SK-N-SH treated with all-trans-retinoic acid at 6 μM for 48 hours (cell line): ENCODE results near the gene DOLPP1.

Experiments
- SNAI2 ChIP-seq: fragments of 250-450 bp; sonication (Bioruptor Pico); IDR thresholded peaks from 2 replicates; pipeline ENCODE4 v1.5.0; 2020; ENCODE audit warnings: mild to moderate bottlenecking, moderate library complexity
- ZFP3 ChIP-seq: fragments of 250-450 bp; sonication (Bioruptor Pico); IDR thresholded peaks from 2 replicates; pipeline ENCODE4 v1.5.0; 2020; ENCODE audit warnings: mild to moderate bottlenecking, moderate library complexity
- TF ChIP-seq, protein P1 (sequence below): fragments of 250-450 bp; sonication (Bioruptor Pico); IDR thresholded peaks from 2 replicates; pipeline ENCODE4 v1.8.0; 2020; ENCODE audit warnings: mild to moderate bottlenecking, moderate library complexity, borderline replicate concordance
- TF ChIP-seq, protein P2 (sequence below): fragments of 250-450 bp; sonication (Bioruptor Pico); IDR thresholded peaks from 2 replicates; pipeline ENCODE4 v1.8.0; 2021; ENCODE audit warnings: low read depth, mild to moderate bottlenecking, moderate library complexity, borderline replicate concordance
- TF ChIP-seq, protein P3 (sequence below): fragments of 250-450 bp; sonication (Bioruptor Pico); IDR thresholded peaks from 2 replicates; pipeline ENCODE4 v1.5.1; 2021; ENCODE audit warnings: mild to moderate bottlenecking, moderate library complexity
- TF ChIP-seq, protein P4 (sequence below): fragments of 250-450 bp; sonication (Bioruptor Pico); IDR thresholded peaks from 2 replicates; pipeline ENCODE4 v1.5.1; 2020; ENCODE audit warnings: low read depth, mild to moderate bottlenecking, moderate library complexity

DNA sequence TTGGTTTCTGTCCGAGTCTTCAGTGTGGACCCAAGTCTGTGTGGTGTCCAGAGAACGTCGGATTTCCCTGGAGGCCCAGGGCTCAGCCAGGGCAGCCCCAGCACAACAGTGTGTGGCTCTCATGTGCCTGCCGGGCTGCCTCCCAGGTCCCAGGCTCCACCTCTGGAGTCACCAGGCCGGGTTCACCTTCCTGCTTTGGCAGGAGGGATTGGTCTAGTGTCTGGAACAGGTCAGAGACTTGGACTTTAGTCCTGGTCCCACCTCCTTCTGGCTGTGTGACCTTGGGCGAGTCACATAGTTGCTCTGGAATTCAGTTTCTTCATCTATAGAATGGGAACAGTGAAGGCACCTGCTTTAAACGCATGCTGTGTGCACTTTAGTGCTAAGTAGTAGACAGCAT lies 3.2 kb downstream of the DOLPP1 start:
- TF ChIP-seq, protein P1, sequence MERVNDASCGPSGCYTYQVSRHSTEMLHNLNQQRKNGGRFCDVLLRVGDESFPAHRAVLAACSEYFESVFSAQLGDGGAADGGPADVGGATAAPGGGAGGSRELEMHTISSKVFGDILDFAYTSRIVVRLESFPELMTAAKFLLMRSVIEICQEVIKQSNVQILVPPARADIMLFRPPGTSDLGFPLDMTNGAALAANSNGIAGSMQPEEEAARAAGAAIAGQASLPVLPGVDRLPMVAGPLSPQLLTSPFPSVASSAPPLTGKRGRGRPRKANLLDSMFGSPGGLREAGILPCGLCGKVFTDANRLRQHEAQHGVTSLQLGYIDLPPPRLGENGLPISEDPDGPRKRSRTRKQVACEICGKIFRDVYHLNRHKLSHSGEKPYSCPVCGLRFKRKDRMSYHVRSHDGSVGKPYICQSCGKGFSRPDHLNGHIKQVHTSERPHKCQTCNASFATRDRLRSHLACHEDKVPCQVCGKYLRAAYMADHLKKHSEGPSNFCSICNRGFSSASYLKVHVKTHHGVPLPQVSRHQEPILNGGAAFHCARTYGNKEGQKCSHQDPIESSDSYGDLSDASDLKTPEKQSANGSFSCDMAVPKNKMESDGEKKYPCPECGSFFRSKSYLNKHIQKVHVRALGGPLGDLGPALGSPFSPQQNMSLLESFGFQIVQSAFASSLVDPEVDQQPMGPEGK (CRISPR knock-in tag), result no peak
- TF ChIP-seq, protein P2, sequence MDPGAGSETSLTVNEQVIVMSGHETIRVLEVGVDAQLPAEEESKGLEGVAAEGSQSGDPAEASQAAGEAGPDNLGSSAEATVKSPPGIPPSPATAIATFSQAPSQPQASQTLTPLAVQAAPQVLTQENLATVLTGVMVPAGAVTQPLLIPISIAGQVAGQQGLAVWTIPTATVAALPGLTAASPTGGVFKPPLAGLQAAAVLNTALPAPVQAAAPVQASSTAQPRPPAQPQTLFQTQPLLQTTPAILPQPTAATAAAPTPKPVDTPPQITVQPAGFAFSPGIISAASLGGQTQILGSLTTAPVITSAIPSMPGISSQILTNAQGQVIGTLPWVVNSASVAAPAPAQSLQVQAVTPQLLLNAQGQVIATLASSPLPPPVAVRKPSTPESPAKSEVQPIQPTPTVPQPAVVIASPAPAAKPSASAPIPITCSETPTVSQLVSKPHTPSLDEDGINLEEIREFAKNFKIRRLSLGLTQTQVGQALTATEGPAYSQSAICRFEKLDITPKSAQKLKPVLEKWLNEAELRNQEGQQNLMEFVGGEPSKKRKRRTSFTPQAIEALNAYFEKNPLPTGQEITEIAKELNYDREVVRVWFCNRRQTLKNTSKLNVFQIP (CRISPR knock-in tag), result no peak
- no peak for TF ChIP-seq ZFP3
- TF ChIP-seq, protein P3, sequence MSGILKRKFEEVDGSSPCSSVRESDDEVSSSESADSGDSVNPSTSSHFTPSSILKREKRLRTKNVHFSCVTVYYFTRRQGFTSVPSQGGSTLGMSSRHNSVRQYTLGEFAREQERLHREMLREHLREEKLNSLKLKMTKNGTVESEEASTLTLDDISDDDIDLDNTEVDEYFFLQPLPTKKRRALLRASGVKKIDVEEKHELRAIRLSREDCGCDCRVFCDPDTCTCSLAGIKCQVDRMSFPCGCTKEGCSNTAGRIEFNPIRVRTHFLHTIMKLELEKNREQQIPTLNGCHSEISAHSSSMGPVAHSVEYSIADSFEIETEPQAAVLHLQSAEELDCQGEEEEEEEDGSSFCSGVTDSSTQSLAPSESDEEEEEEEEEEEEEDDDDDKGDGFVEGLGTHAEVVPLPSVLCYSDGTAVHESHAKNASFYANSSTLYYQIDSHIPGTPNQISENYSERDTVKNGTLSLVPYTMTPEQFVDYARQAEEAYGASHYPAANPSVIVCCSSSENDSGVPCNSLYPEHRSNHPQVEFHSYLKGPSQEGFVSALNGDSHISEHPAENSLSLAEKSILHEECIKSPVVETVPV (CRISPR knock-in tag), result no peak
- no peak for TF ChIP-seq SNAI2 (CRISPR knock-in tag)
- TF ChIP-seq, protein P4, sequence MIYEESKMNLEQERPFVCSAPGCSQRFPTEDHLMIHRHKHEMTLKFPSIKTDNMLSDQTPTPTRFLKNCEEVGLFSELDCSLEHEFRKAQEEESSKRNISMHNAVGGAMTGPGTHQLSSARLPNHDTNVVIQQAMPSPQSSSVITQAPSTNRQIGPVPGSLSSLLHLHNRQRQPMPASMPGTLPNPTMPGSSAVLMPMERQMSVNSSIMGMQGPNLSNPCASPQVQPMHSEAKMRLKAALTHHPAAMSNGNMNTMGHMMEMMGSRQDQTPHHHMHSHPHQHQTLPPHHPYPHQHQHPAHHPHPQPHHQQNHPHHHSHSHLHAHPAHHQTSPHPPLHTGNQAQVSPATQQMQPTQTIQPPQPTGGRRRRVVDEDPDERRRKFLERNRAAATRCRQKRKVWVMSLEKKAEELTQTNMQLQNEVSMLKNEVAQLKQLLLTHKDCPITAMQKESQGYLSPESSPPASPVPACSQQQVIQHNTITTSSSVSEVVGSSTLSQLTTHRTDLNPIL (CRISPR knock-in tag), result no peak
